SK-N-SH treated with all-trans-retinoic acid at 6 μM for 48 hours (cell line): ENCODE data around the gene AK1.

Experiments
- ATAC-seq: fragments of 200-7000 bp; cut with Tn5 transposase; 3 replicates; pipeline ENCODE4 v1.9.1; 2020; ENCODE audit warnings: mild to moderate bottlenecking, moderate library complexity
- ARNTL ChIP-seq: fragments of 450-650 bp; formaldehyde crosslinking; IDR thresholded peaks from 2 replicates; pipeline ENCODE4 v1.5.0; 2020; ENCODE audit warnings: low read depth, mild to moderate bottlenecking, moderate library complexity, borderline replicate concordance
- BACH2 ChIP-seq: fragments of 250-450 bp; sonication (Bioruptor Pico); IDR thresholded peaks from 2 replicates; pipeline ENCODE4 v1.9.0; 2021; ENCODE audit warnings: mild to moderate bottlenecking, borderline replicate concordance
- CSDC2 ChIP-seq: fragments of 250-450 bp; sonication (Bioruptor Pico); IDR thresholded peaks from 2 replicates; pipeline ENCODE4 v1.5.0; 2020; ENCODE audit warnings: mild to moderate bottlenecking, moderate library complexity
- ESRRG ChIP-seq: fragments of 250-450 bp; sonication (Bioruptor Pico); IDR thresholded peaks from 2 replicates; pipeline ENCODE4 v1.6.1; 2021; ENCODE audit warnings: mild to moderate bottlenecking
- ISL1 ChIP-seq: fragments of 250-450 bp; sonication (Bioruptor Pico); IDR thresholded peaks from 2 replicates; pipeline ENCODE4 v2.1.2; 2022; ENCODE audit warnings: mild to moderate bottlenecking, moderate library complexity
- PPARA ChIP-seq: fragments of 250-450 bp; sonication (Bioruptor Pico); IDR thresholded peaks from 2 replicates; pipeline ENCODE4 v1.5.0; 2020; ENCODE audit warnings: mild to moderate bottlenecking, borderline replicate concordance
- RARB ChIP-seq: fragments of 250-450 bp; sonication (Bioruptor Pico); IDR thresholded peaks from 2 replicates; pipeline ENCODE4 v1.8.0; 2021; ENCODE audit warnings: mild to moderate bottlenecking, moderate library complexity
- SNAI2 ChIP-seq: fragments of 250-450 bp; sonication (Bioruptor Pico); IDR thresholded peaks from 2 replicates; pipeline ENCODE4 v1.5.0; 2020; ENCODE audit warnings: mild to moderate bottlenecking, moderate library complexity
- TCF4 ChIP-seq: fragments of 250-450 bp; sonication (Bioruptor Pico); IDR thresholded peaks from 2 replicates; pipeline ENCODE4 v1.8.0; 2021; ENCODE audit warnings: mild to moderate bottlenecking, moderate library complexity, borderline replicate concordance
- ZFP30 ChIP-seq: fragments of 450-650 bp; formaldehyde crosslinking; IDR thresholded peaks from 2 replicates; pipeline ENCODE4 v1.5.0; 2022; ENCODE audit warnings: mild to moderate bottlenecking, moderate library complexity
- ZNF565 ChIP-seq: fragments of 450-650 bp; formaldehyde crosslinking; conservative IDR thresholded peaks from 2 replicates; pipeline ENCODE4 v1.5.0; 2020; ENCODE audit warnings: low read depth, mild to moderate bottlenecking, moderate library complexity
- ZNF70 ChIP-seq: fragments of 450-650 bp; formaldehyde crosslinking; IDR thresholded peaks from 2 replicates; pipeline ENCODE4 v1.5.0; 2020; ENCODE audit warnings: mild to moderate bottlenecking, moderate library complexity
- ZNF8 ChIP-seq: fragments of 450-650 bp; formaldehyde crosslinking; IDR thresholded peaks from 2 replicates; pipeline ENCODE4 v1.5.0; 2020; ENCODE audit warnings: mild to moderate bottlenecking, moderate library complexity
- TF ChIP-seq, protein P1 (sequence below): fragments of 250-450 bp; sonication (Bioruptor Pico); IDR thresholded peaks from 2 replicates; pipeline ENCODE4 v1.5.1; 2021; ENCODE audit warnings: mild to moderate bottlenecking, moderate library complexity
- TF ChIP-seq, protein P2 (sequence below): fragments of 250-450 bp; sonication (Bioruptor Pico); IDR thresholded peaks from 2 replicates; pipeline ENCODE4 v1.5.1; 2020; ENCODE audit warnings: low read depth, mild to moderate bottlenecking, moderate library complexity
- TF ChIP-seq, protein P3 (sequence below): fragments of 250-450 bp; sonication (Bioruptor Pico); IDR thresholded peaks from 2 replicates; pipeline ENCODE4 v1.8.0; 2020; ENCODE audit warnings: mild to moderate bottlenecking, moderate library complexity, borderline replicate concordance
- TF ChIP-seq, protein P4 (sequence below): fragments of 250-450 bp; sonication (Bioruptor Pico); IDR thresholded peaks from 2 replicates; pipeline ENCODE4 v1.5.0; 2020; ENCODE audit warnings: mild to moderate bottlenecking, moderate library complexity

AK1 gene

DNA sequence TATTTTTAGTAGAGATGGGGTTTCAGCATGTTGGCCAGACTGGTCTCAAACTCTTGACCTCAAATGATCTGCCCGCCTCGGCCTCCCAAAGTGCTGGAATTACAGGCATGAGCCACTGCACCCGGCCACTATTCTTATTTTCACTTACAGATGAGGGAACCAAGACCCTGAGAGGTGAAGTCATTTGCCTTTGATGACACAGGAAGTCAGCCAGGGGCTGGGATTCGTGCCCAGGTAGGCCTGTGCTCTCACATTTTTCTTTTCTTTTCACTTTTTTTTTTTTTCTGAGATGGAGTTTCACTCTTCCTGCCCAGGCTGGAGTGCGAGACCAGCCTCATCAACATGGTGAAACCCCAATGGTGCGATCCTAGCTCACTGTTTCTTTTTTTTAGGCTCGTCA is 45.2 kb downstream of the AK1 start (continued):
- TF ChIP-seq, protein P1, sequence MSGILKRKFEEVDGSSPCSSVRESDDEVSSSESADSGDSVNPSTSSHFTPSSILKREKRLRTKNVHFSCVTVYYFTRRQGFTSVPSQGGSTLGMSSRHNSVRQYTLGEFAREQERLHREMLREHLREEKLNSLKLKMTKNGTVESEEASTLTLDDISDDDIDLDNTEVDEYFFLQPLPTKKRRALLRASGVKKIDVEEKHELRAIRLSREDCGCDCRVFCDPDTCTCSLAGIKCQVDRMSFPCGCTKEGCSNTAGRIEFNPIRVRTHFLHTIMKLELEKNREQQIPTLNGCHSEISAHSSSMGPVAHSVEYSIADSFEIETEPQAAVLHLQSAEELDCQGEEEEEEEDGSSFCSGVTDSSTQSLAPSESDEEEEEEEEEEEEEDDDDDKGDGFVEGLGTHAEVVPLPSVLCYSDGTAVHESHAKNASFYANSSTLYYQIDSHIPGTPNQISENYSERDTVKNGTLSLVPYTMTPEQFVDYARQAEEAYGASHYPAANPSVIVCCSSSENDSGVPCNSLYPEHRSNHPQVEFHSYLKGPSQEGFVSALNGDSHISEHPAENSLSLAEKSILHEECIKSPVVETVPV (CRISPR knock-in tag) = no peak
- TF ChIP-seq RARB (CRISPR knock-in tag) (no peak), ZNF565 (CRISPR knock-in tag) (no peak)

DNA sequence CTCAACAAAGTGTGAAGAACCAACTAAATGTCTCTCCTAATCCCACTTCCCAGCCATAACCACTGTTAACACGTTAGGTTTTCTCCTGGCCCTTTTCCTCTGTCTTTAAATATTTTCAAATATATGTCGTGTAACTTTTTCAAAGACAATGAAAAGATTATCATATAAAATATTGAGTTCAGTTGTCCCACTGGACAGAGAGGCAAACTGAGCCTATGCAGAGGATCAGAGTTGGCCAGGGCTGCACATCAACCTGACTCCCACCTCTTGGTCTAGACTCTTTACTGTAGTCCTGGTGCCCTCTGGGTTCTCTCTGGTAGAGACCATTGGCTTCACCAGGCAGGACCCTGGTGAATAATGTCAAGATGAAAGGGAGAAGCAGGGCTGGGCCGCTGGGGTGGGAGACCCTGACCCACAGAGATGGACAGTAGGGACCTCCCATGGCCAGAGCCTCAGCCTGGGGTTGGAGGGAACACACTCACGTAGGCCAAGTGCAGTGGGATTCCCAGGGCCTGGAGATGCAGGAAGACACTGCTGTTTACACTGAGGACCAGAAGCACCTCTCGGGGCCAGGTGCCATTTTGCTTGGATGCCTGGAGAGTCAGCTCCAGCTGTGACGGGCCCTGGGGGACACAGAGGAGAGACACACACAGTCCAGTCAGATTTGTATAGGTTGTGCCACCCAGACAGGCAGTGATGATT is 48.1 kb downstream of the AK1 start:
- TF ChIP-seq ZNF8 (CRISPR knock-in tag) = no peak
- TF ChIP-seq ZNF565 (CRISPR knock-in tag) = no peak
- ATAC-seq = no peak

DNA sequence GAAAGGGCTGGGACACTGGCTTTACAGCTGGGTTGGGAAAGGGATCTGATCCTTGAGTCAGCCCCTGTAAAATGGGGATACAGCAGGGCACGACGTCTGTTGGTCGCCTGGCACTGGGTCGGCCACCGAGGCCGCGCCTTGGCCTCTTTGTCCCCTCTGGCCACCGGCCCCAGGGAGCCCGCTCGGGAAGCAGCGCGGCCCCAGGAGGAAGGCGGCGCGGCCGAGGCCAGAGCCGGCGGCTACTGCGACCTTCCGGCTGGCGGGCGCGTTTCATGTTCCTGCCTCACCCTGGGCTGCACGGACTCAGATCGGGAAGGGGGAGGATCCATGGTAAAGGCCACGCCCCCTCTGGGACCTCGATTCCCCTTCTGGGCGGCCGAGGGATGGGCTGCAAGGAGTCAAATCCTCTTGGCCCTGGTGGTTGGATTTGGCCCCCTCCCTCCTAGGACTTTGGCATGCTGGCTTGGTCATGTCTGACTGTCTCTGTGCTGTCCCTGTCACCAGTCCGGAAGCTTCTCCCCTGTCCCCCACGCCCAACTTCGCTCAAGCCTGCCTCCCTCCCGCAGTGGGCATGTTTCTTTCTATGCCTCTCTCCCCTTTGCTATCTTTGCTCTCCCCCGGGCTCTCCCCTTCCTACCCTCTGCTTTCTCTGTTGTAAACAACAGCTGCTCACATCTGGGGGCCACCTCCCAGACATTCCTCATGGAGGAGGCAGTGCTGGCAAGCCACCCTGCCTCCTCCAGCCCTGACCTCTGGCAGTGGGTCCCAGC is 49.0 kb downstream of the AK1 start:
- no peak for ATAC-seq
- TF ChIP-seq ESRRG (CRISPR knock-in tag) (no peak), BACH2 (CRISPR knock-in tag) (no peak), ARNTL (CRISPR knock-in tag) (no peak), ZNF8 (CRISPR knock-in tag) (no peak), SNAI2 (no peak), TCF4 (CRISPR knock-in tag) (no peak), PPARA (CRISPR knock-in tag) (no peak), RARB (CRISPR knock-in tag) (no peak), ZNF70 (CRISPR knock-in tag) (no peak), CSDC2 (CRISPR knock-in tag) (no peak), ISL1 (no peak), ZFP30 (CRISPR knock-in tag) (no peak)
- TF ChIP-seq, protein P2, sequence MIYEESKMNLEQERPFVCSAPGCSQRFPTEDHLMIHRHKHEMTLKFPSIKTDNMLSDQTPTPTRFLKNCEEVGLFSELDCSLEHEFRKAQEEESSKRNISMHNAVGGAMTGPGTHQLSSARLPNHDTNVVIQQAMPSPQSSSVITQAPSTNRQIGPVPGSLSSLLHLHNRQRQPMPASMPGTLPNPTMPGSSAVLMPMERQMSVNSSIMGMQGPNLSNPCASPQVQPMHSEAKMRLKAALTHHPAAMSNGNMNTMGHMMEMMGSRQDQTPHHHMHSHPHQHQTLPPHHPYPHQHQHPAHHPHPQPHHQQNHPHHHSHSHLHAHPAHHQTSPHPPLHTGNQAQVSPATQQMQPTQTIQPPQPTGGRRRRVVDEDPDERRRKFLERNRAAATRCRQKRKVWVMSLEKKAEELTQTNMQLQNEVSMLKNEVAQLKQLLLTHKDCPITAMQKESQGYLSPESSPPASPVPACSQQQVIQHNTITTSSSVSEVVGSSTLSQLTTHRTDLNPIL (CRISPR knock-in tag) = no peak
- TF ChIP-seq, protein P1 (CRISPR knock-in tag) = no peak
- TF ChIP-seq, protein P3, sequence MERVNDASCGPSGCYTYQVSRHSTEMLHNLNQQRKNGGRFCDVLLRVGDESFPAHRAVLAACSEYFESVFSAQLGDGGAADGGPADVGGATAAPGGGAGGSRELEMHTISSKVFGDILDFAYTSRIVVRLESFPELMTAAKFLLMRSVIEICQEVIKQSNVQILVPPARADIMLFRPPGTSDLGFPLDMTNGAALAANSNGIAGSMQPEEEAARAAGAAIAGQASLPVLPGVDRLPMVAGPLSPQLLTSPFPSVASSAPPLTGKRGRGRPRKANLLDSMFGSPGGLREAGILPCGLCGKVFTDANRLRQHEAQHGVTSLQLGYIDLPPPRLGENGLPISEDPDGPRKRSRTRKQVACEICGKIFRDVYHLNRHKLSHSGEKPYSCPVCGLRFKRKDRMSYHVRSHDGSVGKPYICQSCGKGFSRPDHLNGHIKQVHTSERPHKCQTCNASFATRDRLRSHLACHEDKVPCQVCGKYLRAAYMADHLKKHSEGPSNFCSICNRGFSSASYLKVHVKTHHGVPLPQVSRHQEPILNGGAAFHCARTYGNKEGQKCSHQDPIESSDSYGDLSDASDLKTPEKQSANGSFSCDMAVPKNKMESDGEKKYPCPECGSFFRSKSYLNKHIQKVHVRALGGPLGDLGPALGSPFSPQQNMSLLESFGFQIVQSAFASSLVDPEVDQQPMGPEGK (CRISPR knock-in tag) = no peak
- TF ChIP-seq, protein P4, sequence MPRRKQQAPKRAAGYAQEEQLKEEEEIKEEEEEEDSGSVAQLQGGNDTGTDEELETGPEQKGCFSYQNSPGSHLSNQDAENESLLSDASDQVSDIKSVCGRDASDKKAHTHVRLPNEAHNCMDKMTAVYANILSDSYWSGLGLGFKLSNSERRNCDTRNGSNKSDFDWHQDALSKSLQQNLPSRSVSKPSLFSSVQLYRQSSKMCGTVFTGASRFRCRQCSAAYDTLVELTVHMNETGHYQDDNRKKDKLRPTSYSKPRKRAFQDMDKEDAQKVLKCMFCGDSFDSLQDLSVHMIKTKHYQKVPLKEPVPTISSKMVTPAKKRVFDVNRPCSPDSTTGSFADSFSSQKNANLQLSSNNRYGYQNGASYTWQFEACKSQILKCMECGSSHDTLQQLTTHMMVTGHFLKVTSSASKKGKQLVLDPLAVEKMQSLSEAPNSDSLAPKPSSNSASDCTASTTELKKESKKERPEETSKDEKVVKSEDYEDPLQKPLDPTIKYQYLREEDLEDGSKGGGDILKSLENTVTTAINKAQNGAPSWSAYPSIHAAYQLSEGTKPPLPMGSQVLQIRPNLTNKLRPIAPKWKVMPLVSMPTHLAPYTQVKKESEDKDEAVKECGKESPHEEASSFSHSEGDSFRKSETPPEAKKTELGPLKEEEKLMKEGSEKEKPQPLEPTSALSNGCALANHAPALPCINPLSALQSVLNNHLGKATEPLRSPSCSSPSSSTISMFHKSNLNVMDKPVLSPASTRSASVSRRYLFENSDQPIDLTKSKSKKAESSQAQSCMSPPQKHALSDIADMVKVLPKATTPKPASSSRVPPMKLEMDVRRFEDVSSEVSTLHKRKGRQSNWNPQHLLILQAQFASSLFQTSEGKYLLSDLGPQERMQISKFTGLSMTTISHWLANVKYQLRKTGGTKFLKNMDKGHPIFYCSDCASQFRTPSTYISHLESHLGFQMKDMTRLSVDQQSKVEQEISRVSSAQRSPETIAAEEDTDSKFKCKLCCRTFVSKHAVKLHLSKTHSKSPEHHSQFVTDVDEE = no peak
